ENCODE measurements around the gene PGBD5.

DNA sequence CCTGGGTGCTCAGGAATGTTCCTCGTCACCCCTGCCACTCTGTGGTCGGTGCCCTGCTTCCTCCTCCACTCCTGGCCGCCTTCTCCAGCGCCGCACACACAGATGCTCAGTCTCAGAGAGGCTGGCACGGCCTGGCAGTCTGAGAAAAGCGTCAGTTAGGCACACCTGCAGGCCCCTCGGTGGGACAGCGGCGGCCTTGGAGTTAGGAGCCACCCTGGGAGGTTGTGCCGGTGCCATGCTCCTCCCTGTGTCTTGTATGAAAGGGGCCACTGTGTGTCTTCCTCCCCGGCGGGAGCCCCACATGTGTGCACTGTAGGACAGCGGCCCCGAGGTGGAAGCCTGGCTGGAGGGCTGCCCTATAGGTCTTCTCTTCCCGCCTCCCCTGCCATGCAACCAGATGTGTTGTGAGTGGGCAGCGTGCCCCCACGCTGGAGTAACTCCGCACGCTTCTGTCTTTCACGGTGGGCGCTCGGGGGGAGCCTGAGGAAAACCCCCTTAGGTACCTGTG, 145.2 kb downstream of the PGBD5 start:
- TF ChIP-seq POLR2AphosphoS5 (IDR thresholded peaks at IDR 0.05; ENCODE audit: borderline replicate concordance, low read depth, low read length) (no peak), EZH2 (IDR thresholded peaks at IDR 0.05) (no peak), FOXP2 (optimal IDR thresholded peaks at IDR 0.05; ENCODE audit: control extremely low read depth, extremely low read length, insufficient read depth) (no peak)
